WI38 (cell line): Measurements from ENCODE around the gene EPHB1.

Experiments used
- H3K4me3 ChIP-seq: 2 replicates; pipeline ENCODE4 v1.5.1; 2011; ENCODE audit warnings: low read depth, mild to moderate bottlenecking, control low read depth, low read length
- TF ChIP-seq, protein P1 (sequence below): IDR thresholded peaks from 2 replicates; pipeline ENCODE4 v1.5.1; 2012; ENCODE audit warnings: low read depth, mild to moderate bottlenecking, control low read depth, low read length

Gene EPHB1

DNA sequence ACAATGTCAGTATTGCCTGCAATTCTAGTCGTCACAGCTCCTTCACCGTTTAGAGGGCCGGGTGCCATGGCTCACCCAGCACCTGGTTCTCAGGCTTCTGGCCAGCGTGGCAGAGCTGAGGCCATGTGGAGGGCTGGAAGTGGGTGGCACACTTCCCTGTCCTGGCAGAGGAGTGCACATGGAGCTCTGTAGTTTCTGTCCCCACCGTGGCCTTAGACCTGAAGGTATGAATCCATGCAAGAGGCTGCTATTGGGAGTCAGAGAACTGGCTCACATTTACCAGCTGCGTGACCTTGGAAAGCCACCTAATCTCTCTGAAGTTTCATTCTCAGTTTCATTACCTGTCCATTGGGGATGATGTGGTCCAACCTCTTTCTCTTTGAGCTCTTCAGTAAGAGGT is 22.2 kb downstream of the EPHB1 start:
- TF ChIP-seq, protein P1, sequence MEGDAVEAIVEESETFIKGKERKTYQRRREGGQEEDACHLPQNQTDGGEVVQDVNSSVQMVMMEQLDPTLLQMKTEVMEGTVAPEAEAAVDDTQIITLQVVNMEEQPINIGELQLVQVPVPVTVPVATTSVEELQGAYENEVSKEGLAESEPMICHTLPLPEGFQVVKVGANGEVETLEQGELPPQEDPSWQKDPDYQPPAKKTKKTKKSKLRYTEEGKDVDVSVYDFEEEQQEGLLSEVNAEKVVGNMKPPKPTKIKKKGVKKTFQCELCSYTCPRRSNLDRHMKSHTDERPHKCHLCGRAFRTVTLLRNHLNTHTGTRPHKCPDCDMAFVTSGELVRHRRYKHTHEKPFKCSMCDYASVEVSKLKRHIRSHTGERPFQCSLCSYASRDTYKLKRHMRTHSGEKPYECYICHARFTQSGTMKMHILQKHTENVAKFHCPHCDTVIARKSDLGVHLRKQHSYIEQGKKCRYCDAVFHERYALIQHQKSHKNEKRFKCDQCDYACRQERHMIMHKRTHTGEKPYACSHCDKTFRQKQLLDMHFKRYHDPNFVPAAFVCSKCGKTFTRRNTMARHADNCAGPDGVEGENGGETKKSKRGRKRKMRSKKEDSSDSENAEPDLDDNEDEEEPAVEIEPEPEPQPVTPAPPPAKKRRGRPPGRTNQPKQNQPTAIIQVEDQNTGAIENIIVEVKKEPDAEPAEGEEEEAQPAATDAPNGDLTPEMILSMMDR, result no peak
- H3K4me3 ChIP-seq, result no peak overlapping the region

DNA sequence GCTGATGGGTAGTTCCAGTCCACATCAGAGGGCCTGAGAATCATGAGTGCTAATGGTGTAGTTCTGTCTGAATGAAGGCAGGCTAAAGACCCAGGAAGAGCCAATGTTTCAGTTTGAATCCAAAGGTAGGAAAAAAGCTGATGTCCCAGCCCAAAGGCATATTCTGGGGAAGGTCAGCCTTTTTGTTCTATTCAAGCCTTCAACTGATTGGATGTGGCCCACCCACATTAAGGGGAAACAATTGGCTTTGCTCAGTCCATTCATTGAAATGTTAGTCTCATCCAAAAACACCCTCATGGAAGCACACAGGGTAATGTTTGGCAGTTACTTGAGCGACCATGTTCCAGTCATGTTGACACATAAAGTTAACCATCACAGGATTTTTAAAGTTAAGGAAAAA is 25.9 kb downstream of the EPHB1 start:
- no peak overlapping the region for H3K4me3 ChIP-seq
- TF ChIP-seq, protein P1, result no peak

DNA sequence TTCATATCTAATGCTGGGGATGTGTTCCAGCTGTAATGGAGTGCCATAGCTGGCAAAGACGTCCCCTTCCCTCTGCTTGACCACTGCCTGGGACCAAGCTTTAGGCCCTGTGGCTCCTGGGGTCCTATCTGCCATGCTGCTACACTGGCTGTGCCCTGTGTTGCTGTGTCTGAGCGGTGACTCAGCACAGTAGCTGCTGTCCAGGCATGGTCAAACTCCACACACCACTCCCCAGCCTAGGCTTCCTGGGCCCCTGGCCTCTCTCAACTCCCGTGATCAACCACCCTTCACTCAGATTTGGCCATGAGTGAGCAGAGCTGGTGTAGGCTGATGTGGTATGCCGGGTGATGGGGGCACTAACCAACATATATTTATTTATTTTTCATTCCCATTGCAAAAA is 27.0 kb downstream of the EPHB1 start:
- H3K4me3 ChIP-seq, result no peak overlapping the region
- TF ChIP-seq, protein P1, result no peak

DNA sequence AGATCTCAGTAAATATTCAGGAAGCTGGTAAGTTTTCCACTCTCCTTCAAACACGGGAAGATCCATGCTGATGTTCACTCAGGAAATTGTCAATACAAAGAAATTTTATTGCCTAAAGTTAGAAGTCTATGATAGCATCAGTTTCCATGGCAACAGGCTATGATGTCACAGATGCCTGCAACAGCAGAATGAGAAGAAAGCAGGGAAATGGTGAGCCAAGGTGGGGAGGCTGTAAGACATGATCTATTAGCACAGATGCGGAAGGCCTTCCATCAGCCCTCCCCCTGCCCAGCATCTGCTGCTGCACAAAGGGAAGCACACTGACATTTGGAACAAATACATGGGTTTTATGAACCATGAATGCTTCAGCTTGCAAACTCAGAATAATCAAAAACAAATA is 28.6 kb downstream of the EPHB1 start:
- TF ChIP-seq, protein P1, result no peak
- no peak overlapping the region for H3K4me3 ChIP-seq

DNA sequence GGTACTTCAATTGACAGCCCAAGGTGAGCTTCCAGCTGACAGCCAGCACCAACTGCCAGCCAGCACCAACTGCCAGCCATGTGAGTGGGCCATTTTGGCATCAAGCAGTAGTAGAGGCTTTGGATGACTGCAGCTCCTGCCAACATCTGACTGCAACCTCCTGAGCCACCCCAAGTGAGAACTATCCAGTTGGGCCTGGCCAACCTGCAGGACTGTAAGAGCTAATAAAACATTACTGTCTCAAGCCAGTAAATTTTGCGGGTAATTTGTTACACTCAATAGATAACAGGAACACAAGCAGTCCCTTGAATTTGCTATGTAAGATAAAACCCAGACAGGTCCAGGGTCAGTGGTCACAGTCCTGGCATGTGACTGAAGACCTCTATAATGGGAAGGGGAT is 29.7 kb downstream of the EPHB1 start:
- TF ChIP-seq, protein P1, result no peak
- H3K4me3 ChIP-seq, result no peak overlapping the region

DNA sequence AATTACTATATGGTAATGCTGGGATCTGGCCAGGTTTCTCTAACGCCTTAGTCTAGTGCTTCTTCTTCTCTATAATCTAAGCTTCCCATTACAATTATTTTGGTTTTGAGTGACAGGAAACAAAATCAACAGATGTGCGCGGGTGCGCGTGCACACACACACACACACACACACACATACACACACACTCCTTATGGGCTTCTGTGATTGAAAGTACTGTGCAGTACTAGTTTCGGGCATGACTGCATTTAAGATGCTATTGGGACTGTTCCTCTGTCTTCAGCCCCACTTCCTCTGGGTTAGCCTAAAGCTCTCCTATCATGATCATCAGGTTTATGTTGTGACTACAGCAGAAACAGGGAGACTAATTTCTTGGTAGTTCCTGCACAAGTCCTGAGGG is 32.2 kb downstream of the EPHB1 start:
- TF ChIP-seq, protein P1, result no peak
- no peak overlapping the region for H3K4me3 ChIP-seq

DNA sequence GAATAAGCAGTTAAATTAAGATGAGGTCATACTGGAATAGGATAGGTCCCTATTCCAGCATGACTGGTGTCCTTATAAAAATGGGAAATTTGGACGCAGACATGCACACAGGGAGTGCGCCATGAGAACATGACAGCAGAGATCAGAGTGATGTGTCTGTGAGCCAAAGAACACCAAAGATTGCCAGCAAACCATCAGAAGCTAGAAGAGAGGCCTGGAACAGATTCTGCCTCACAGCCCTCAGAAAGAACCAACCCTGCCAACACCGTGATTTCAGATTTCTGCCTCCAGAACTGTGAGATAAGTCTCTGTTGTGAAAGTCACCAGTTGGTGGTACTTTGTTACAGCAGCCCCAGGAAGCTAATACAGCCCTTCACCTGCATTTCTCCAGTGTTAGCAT is 34.7 kb downstream of the EPHB1 start:
- H3K4me3 ChIP-seq, result no peak overlapping the region
- TF ChIP-seq, protein P1, result no peak
